Ovary (tissue), 9 donors: ENCODE data around the gene CLNK. TPM values are rescaled to one million over a fixed set of nuclear protein-coding genes. Genes with fewer than 3 reads are reported as not detected.

Experiments used
- DNase-seq, 5 donors: peaks; one replicate each; pipeline ENCODE4 v3.0.0-alpha.2; 2019 to 2020
- H3K27ac ChIP-seq, 2 donors: fragments of 200-600 bp; one replicate each; pipeline versions ENCODE4 v1.5.1 to v1.8.0; 2019 to 2022
- H3K27me3 ChIP-seq: fragments of 200-600 bp; one replicate; pipeline ENCODE4 v1.8.0; 2022
- H3K36me3 ChIP-seq: fragments of 200-600 bp; sonication (generic); one replicate; pipeline ENCODE4 v1.5.1; 2019
- H3K4me1 ChIP-seq: one replicate; pipeline ENCODE4 v1.8.1; 2013; ENCODE audit warnings: mild to moderate bottlenecking, moderate library complexity; ENCODE audit not compliant: insufficient read depth
- H3K4me3 ChIP-seq: fragments of 200-600 bp; sonication (generic); one replicate; pipeline ENCODE4 v1.5.1; 2017
- H3K9me3 ChIP-seq, 2 donors: fragments of 200-600 bp in 1 of 2; sonication (generic) in 1 of 2; one replicate each; pipeline versions ENCODE4 v1.5.1 to v1.8.1; 2013 to 2019; ENCODE audit warnings: mild to moderate bottlenecking in 1 of 2, moderate library complexity in 1 of 2
- EP300 ChIP-seq: sonication (generic); formaldehyde crosslinking; IDR thresholded peaks from one replicate; pipeline ENCODE4 v1.6.1; 2017; ENCODE audit warnings: antibody characterized with exemption
- POLR2A ChIP-seq: fragments of 450-650 bp; IDR thresholded peaks from one replicate; pipeline ENCODE4 v1.6.1; 2017; ENCODE audit warnings: antibody characterized with exemption, mild to moderate bottlenecking, moderate library complexity
- WGBS, 3 donors: extraction: QIAGEN DNeasy Blood & Tissue Kit in 1 of 3; methylation state at CpG; one replicate each; pipeline versions ENCODE4 v1.1.5 to v1.1.7; 2013 to 2017; 5-methylcytosine and 5-hydroxymethylcytosine counted together
- intact Hi-C, 4 donors: fragments of 100-400 bp; cut with DNase I; formaldehyde crosslinking; loops; one replicate each; pipeline versions ENCODE4 v1.11.0 to v1.15.1; 2022 to 2023
- polyA plus RNA-seq, 2 donors: library from polyadenylated mRNA; stranded (reverse); fragments of 200-250 nt in 1 of 2; fragments of 350-450 nt in 1 of 2; fragmentation: Illumina TruSeq in 1 of 2; extraction: RNeasy Lipid Tissue Mini Kit (QIAGEN cat#74804) in 1 of 2; gene quantifications; one replicate each; pipeline ENCODE4 v1.2.3, GENCODE V29; 2013 to 2014
- total RNA-seq, 7 donors: library from RNA; depleted of rRNA in 2 of 7; stranded (reverse); fragments of >200 nt in 2 of 7; fragmentation: NEBNext Ultra II Directional in 3 of 7; extraction: Animal tissue kit (Norgen Biotek cat#: 25700) in 3 of 7; gene quantifications; one replicate each; pipeline versions ENCODE4 v1.1.0 to v1.2.4, GENCODE V29; 2016 to 2023
- TF ChIP-seq, protein P1 (sequence below), 3 donors: fragments of 450-650 bp in 2 of 3; fragments of 200-600 bp in 1 of 3; IDR thresholded peaks; one replicate each; pipeline versions ENCODE4 v1.5.1 to v1.8.0; 2016 to 2022; ENCODE audit warnings: antibody characterized with exemption in 3 of 3, mild to moderate bottlenecking in 1 of 3
- donor health status: DM: no; HTN: no; CAD: no; lungs with moderate emphysema.
- donor health status: DM: no; HTN: no; CAD: no.
- donor health status: Bipolar disorder and iron deficiency.
- donor health status: DM: yes; HTN: yes; CAD: no.
- donor health status: DM: no; HTN: no; CAD: no.
- donor health status: DM: yes; HTN: yes; CAD: no.

The CLNK gene
- total and polyA plus RNA-seq, 9 donors: 0.10 to 0.23 (median 0.22) TPM; not detected in 6

DNA sequence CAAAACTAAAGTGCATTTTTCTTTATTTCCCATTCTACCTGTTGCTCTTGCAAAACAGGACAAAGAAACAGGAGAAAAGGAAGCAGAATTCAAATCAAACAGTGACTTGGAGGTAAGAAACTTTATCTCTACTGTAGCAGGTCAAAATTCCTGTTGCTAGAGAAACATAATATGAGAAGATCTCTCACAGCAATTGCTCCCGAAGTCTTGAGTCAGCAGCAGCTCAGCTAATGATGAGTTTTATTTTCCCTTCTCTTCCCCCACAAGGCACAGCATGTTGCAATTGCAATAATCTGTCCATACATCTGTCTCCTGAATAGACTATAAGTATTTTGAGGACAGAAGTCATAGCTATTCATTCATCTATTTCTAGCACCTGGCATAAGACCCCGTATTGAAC lies 112.7 kb downstream of the CLNK start:
- Histone ChIP-seq H3K4me3 (no peak overlapping the region), H3K27ac (no peak overlapping the region), H3K9me3 (no peaks in the 10 kb centered on the region), H3K4me1 (no peaks in the 10 kb centered on the region), H3K36me3 (no peaks in the 10 kb centered on the region), H3K27me3 (no peaks in the 10 kb centered on the region)
- WGBS, 3 donors: 32 to 43% (median 43%) methylated on average over 2 of the region's 2 CpGs
- no peak for DNase-seq
- intact Hi-C loops: no loop called here
- no peak for TF ChIP-seq POLR2A
- TF ChIP-seq, protein P1, sequence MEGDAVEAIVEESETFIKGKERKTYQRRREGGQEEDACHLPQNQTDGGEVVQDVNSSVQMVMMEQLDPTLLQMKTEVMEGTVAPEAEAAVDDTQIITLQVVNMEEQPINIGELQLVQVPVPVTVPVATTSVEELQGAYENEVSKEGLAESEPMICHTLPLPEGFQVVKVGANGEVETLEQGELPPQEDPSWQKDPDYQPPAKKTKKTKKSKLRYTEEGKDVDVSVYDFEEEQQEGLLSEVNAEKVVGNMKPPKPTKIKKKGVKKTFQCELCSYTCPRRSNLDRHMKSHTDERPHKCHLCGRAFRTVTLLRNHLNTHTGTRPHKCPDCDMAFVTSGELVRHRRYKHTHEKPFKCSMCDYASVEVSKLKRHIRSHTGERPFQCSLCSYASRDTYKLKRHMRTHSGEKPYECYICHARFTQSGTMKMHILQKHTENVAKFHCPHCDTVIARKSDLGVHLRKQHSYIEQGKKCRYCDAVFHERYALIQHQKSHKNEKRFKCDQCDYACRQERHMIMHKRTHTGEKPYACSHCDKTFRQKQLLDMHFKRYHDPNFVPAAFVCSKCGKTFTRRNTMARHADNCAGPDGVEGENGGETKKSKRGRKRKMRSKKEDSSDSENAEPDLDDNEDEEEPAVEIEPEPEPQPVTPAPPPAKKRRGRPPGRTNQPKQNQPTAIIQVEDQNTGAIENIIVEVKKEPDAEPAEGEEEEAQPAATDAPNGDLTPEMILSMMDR (IDR thresholded peaks at IDR 0.05): no peak
- TF ChIP-seq EP300: no peak

DNA sequence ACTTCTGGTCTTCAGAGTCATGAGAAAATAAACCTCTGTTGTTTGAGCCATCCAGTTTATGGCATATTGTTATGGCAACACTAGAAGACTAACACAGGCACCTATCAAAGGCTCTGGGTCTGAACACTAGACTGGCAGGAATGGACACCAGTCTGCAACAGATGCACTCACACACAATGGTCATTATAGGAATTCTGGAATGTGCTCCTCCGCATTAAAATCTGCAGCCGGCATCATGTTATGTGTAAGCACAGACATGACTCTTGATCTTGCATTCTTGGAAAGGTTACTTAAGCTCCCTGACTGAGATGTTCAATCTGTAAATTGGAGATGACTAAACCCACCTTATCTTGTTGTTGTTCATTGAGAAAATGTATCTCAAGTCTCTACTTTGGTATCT lies 115.1 kb downstream of the CLNK start:
- TF ChIP-seq, protein P1 (IDR thresholded peaks at IDR 0.05): no peak
- TF ChIP-seq EP300: no peak
- no peak for TF ChIP-seq POLR2A
- no peak overlapping the region for H3K4me3 ChIP-seq
- intact Hi-C loops: no loop called here

DNA sequence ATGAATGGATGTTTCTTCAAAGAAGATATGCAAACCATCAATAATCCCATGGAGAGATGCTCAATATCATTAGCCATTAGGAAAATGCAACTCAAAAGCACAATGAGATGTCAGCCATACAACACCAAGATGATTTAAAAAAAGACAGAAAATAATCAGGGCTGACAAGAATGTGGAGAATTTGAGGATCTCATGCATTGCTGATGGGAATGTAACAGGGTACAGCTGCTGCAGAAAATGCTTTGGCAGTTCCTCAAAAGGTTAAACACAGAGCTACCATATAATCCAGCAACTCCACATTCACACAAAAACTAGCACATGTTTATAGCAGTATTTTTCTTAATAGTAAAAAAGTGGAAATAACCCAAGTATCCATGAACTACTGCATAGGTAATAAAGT lies 116.8 kb downstream of the CLNK start:
- DNase-seq: no peak
- Histone ChIP-seq H3K4me3 (no peak overlapping the region), H3K4me1 (no peaks in the 10 kb centered on the region), H3K36me3 (no peaks in the 10 kb centered on the region), H3K27me3 (no peaks in the 10 kb centered on the region), H3K9me3 (no peaks in the 10 kb centered on the region), H3K27ac (no peak overlapping the region)
- intact Hi-C loops: no loop called here
- TF ChIP-seq, protein P1 (IDR thresholded peaks at IDR 0.05): no peak
- TF ChIP-seq POLR2A (no peak), EP300 (no peak)

More for the DNA sequence above, 115.1 kb downstream of the CLNK start:
- H3K9me3 ChIP-seq: no peaks in the 10 kb centered on the region
- H3K4me1 ChIP-seq: no peaks in the 10 kb centered on the region
- WGBS, 3 donors: 77 to 81% (median 79%) methylated on average over 2 of the region's 2 CpGs
- no peaks in the 10 kb centered on the region for H3K36me3 ChIP-seq
- no peaks in the 10 kb centered on the region for H3K27me3 ChIP-seq
- H3K27ac ChIP-seq: no peak overlapping the region
- no peak for DNase-seq

DNA sequence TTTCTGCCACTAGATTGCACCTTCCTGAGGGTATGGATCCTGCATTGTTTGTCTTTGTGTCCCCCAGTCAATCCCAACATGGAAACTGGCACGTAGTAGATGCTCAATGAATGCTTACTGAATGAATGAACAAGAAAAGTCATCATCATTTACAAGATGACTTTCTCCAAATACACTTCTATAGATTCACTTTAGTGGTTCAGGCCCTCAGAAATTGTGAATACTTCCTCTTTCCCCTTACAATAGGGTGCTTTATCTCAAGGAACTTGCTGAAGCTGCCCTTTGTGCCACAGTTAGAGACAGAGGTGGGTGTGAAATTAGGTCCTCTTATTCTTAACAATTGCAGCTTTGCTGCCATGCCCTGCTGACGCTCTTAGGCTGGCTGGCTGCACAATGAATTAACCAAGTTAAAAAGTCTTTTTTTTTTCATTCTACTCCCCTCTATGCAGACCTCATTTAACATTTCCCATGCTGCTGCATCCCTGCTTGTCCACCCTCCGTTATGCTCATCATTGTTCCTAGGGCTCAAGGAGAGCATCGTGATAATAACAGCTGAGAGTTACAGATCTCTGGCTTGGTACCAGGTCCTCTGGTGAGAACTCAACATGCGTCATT lies 119.3 kb downstream of the CLNK start:
- 75 to 88% (median 87%) methylated on average over 5 of the region's 5 CpGs for WGBS, 3 donors
- H3K4me3 ChIP-seq: no peak overlapping the region

More for the DNA sequence above, 119.3 kb downstream of the CLNK start:
- intact Hi-C loops: no loop called here
- H3K36me3 ChIP-seq: no peaks in the 10 kb centered on the region
- no peaks in the 10 kb centered on the region for H3K27me3 ChIP-seq
- H3K4me1 ChIP-seq: no peaks in the 10 kb centered on the region
- no peaks in the 10 kb centered on the region for H3K9me3 ChIP-seq
- no peak overlapping the region for H3K27ac ChIP-seq
- no peak for DNase-seq
- TF ChIP-seq POLR2A: no peak
- no peak for TF ChIP-seq EP300
- TF ChIP-seq, protein P1 (IDR thresholded peaks at IDR 0.05): no peak
